Neural progenitor cell (in vitro differentiated cells): ENCODE data around the gene ALDH1B1.

Source experiments
- CTCF ChIP-seq: fragments of 200-600 bp; sonication (generic); IDR thresholded peaks from 2 replicates; pipeline ENCODE4 v1.5.1; 2017; ENCODE audit warnings: antibody characterized with exemption, mild to moderate bottlenecking
- EZH2 ChIP-seq: fragments of 200-600 bp; sonication (generic); IDR thresholded peaks from 2 replicates; pipeline ENCODE4 v1.6.1; 2017; ENCODE audit warnings: antibody characterized with exemption, mild to moderate bottlenecking, moderate library complexity
- EZH2phosphoT487 ChIP-seq: fragments of 200-600 bp; sonication (generic); IDR thresholded peaks from 2 replicates; pipeline ENCODE4 v1.6.1; 2017; ENCODE audit warnings: antibody characterized with exemption

DNA sequence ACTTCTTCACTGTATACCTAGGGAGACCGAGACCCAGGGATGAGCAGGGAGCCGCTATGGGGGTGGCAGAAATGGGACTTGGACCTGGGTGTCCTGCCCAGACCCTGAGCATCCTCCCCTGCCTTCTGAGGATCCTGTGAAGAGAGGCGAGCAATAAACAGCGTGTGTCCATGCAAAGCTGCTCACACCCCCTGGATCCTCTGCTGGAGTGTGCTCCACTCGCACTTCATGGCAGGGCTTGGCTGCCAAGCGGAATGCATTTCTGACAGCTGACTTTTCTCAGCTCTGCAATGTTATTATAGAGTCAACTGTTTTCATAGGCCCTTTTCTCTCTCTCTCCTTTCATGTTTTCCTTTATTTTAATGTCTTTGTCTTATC is 31.0 kb upstream of the ALDH1B1 start:
- TF ChIP-seq CTCF = no peak
- TF ChIP-seq EZH2 = no peak
- TF ChIP-seq EZH2phosphoT487 = no peak
